ENCODE results near the gene LRP1B.

LRP1B gene

DNA sequence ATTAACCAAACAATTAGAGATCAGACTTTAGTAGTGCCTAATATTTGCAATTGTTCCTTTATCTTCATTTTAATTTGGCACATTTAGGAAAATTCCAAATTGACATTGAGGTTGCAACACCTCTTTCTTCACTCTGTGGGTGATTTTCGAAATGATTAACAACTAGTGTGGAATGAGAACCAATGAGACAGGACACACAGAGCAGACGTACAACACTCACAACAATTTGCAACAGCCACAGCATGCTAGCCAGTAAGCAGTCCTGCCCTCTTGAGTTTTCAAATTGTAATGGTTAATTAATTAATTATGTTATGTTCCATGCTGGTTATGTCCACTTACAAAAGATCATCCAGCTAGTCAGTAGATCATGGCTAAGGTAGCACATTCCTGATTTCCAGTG is 339.3 kb downstream of the LRP1B start:
- Histone ChIP-seq H3K9ac (ENCODE audit: low read depth, low read length, poor library complexity, severe bottlenecking) (no peak overlapping the region), H2AFZ (ENCODE audit: low read length) (no peak overlapping the region), H3K9me3 (ENCODE audit: insufficient read depth, low read depth, low read length) (no peaks in the 10 kb centered on the region), H4K20me1 (ENCODE audit: insufficient read depth, low read length, poor library complexity, severe bottlenecking) (no peaks in the 10 kb centered on the region), H3K4me3 (ENCODE audit: low read length, poor library complexity, severe bottlenecking) (no peak overlapping the region), H3K9me2 (replicated peaks; ENCODE audit: low read depth, low read length) (no peaks in the 10 kb centered on the region), H3K27me3 (ENCODE audit: insufficient read depth, low read length, poor library complexity, severe bottlenecking) (no peaks in the 10 kb centered on the region), H3K4me1 (ENCODE audit: insufficient read depth, low read length, poor library complexity, severe bottlenecking) (no peaks in the 10 kb centered on the region), H3F3A (ENCODE audit: low read depth) (no peaks in the 10 kb centered on the region), H3K79me2 (ENCODE audit: insufficient read depth, low read length) (no peaks in the 10 kb centered on the region), H3K4me2 (ENCODE audit: low read depth, low read length, poor library complexity, severe bottlenecking) (no peak overlapping the region), H3K36me3 (ENCODE audit: insufficient read depth, low read length) (no peaks in the 10 kb centered on the region)
- TF ChIP-seq, protein P1, sequence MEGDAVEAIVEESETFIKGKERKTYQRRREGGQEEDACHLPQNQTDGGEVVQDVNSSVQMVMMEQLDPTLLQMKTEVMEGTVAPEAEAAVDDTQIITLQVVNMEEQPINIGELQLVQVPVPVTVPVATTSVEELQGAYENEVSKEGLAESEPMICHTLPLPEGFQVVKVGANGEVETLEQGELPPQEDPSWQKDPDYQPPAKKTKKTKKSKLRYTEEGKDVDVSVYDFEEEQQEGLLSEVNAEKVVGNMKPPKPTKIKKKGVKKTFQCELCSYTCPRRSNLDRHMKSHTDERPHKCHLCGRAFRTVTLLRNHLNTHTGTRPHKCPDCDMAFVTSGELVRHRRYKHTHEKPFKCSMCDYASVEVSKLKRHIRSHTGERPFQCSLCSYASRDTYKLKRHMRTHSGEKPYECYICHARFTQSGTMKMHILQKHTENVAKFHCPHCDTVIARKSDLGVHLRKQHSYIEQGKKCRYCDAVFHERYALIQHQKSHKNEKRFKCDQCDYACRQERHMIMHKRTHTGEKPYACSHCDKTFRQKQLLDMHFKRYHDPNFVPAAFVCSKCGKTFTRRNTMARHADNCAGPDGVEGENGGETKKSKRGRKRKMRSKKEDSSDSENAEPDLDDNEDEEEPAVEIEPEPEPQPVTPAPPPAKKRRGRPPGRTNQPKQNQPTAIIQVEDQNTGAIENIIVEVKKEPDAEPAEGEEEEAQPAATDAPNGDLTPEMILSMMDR (conservative IDR thresholded peaks at IDR 0.05; ENCODE audit: low read length), result no peak
- no peak for TF ChIP-seq EZH2phosphoT487 (IDR thresholded peaks at IDR 0.05; ENCODE audit: borderline replicate concordance)

DNA sequence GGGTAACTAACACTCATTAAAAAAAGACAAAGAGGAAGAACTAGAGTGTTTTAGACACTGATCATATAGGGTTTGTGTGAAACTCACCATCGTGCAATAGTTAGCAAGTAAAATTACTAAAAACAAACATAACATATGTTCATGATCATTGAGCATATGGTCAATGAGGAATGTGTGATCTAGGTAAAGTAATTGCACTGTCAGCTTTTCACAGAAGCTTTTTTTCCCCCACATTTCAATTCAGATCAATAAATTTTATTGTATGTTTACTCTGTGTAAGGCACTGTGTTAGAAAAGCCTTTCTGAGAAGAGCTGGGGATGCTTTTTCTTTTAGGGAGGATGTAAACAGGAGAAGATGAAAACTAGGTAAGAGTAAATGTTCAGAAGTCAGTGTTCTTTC is 348.2 kb downstream of the LRP1B start:
- Histone ChIP-seq H3K27me3 (ENCODE audit: insufficient read depth, low read length, poor library complexity, severe bottlenecking) (no peaks in the 10 kb centered on the region), H2AFZ (ENCODE audit: low read length) (no peak overlapping the region), H4K20me1 (ENCODE audit: insufficient read depth, low read length, poor library complexity, severe bottlenecking) (no peaks in the 10 kb centered on the region), H3K9me2 (replicated peaks; ENCODE audit: low read depth, low read length) (no peaks in the 10 kb centered on the region), H3K36me3 (ENCODE audit: insufficient read depth, low read length) (no peaks in the 10 kb centered on the region), H3K79me2 (ENCODE audit: insufficient read depth, low read length) (no peaks in the 10 kb centered on the region), H3K4me1 (ENCODE audit: insufficient read depth, low read length, poor library complexity, severe bottlenecking) (no peaks in the 10 kb centered on the region), H3F3A (ENCODE audit: low read depth) (no peaks in the 10 kb centered on the region), H3K9ac (ENCODE audit: low read depth, low read length, poor library complexity, severe bottlenecking) (no peak overlapping the region), H3K4me3 (ENCODE audit: low read length, poor library complexity, severe bottlenecking) (no peak overlapping the region), H3K4me2 (ENCODE audit: low read depth, low read length, poor library complexity, severe bottlenecking) (no peak overlapping the region), H3K9me3 (ENCODE audit: insufficient read depth, low read depth, low read length) (no peaks in the 10 kb centered on the region)
- TF ChIP-seq, protein P1 (conservative IDR thresholded peaks at IDR 0.05; ENCODE audit: low read length), result no peak
- no peak for TF ChIP-seq EZH2phosphoT487 (IDR thresholded peaks at IDR 0.05; ENCODE audit: borderline replicate concordance)

DNA sequence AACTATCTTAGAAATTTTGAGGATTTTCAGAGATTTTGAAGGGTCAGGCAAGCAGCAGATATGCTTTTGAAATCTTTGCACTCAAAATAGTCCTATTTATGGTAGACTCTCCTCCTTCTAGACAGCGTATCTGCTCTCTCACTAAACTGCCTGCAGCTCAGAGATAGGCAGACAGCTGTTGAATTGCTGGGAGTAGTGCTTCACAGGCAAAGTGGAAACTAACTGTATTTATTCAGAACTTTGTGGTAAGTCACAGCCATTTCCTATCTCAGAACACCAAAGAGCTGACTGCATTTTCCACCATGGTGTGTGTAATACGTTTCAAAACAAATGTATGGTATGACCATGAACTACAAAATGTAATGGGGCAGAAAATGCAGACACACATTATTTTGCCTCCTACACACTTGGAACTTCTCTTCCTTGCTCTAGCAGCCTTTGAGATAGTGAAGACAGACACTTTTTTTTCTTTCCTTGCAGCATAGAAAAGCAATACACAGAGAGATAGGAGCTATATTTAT is 352.4 kb downstream of the LRP1B start:
- H3K9ac ChIP-seq (ENCODE audit: low read depth, low read length, poor library complexity, severe bottlenecking), result no peak overlapping the region
- H3K9me2 ChIP-seq (replicated peaks; ENCODE audit: low read depth, low read length), result no peaks in the 10 kb centered on the region
- no peaks in the 10 kb centered on the region for H3K9me3 ChIP-seq (ENCODE audit: insufficient read depth, low read depth, low read length)
- H3K4me1 ChIP-seq (ENCODE audit: insufficient read depth, low read length, poor library complexity, severe bottlenecking), result no peaks in the 10 kb centered on the region
- no peak overlapping the region for H2AFZ ChIP-seq (ENCODE audit: low read length)
- TF ChIP-seq, protein P1 (conservative IDR thresholded peaks at IDR 0.05; ENCODE audit: low read length), result no peak
- TF ChIP-seq EZH2phosphoT487 (IDR thresholded peaks at IDR 0.05; ENCODE audit: borderline replicate concordance), result no peak
- no peaks in the 10 kb centered on the region for H3K27me3 ChIP-seq (ENCODE audit: insufficient read depth, low read length, poor library complexity, severe bottlenecking)
- no peak overlapping the region for H3K4me3 ChIP-seq (ENCODE audit: low read length, poor library complexity, severe bottlenecking)
- H3F3A ChIP-seq (ENCODE audit: low read depth), result no peaks in the 10 kb centered on the region
- no peak overlapping the region for H3K4me2 ChIP-seq (ENCODE audit: low read depth, low read length, poor library complexity, severe bottlenecking)
- no peaks in the 10 kb centered on the region for H3K79me2 ChIP-seq (ENCODE audit: insufficient read depth, low read length)
- no peaks in the 10 kb centered on the region for H3K36me3 ChIP-seq (ENCODE audit: insufficient read depth, low read length)
- H4K20me1 ChIP-seq (ENCODE audit: insufficient read depth, low read length, poor library complexity, severe bottlenecking), result no peaks in the 10 kb centered on the region
